HG02852 (cell line): Measurements from ENCODE around the gene SOX9.
"Not testable (repeated sequence)": the region's sequence is repeated elsewhere in the genome, so short reads cannot be mapped to it uniquely, and the experiment has no call there.

Experiments used
- ATAC-seq: cut with Tn5 transposase; IDR thresholded peaks from one replicate; pipeline ENCODE4 v1.9.1; 2021; ENCODE audit warnings: mild to moderate bottlenecking, moderate library complexity; ENCODE audit not compliant: unreplicated experiment

Gene SOX9

GRCh38 chr17:72125226-72125651 lies 4.4 kb downstream of the SOX9 start:
- no peak for ATAC-seq

- ATAC-seq: no peak
Observed at GRCh38 chr17:72125742-72126141, 4.9 kb downstream of the SOX9 start.

- ATAC-seq: no peak
Observed at GRCh38 chr17:72126575-72127486, 6.0 kb downstream of the SOX9 start.

- ATAC-seq: no peak
Observed at GRCh38 chr17:72128039-72128438, 7.2 kb downstream of the SOX9 start.

- ATAC-seq: no peak
Observed at GRCh38 chr17:72134608-72135394, 14.0 kb downstream of the SOX9 start.

- no peak for ATAC-seq
Observed at GRCh38 chr17:72135546-72136325, 14.9 kb downstream of the SOX9 start.

- no peak for ATAC-seq
Observed at GRCh38 chr17:72136692-72137091, 15.9 kb downstream of the SOX9 start.

- ATAC-seq: no peak
Observed at GRCh38 chr17:72137161-72137560, 16.3 kb downstream of the SOX9 start.

- no peak for ATAC-seq
Observed at GRCh38 chr17:72139212-72139611, 18.4 kb downstream of the SOX9 start.

GRCh38 chr17:72141336-72141735 lies 20.5 kb downstream of the SOX9 start:
- no peak for ATAC-seq

GRCh38 chr17:72142097-72142496 lies 21.3 kb downstream of the SOX9 start:
- ATAC-seq: not testable (repeated sequence)

- no peak for ATAC-seq
Observed at GRCh38 chr17:72142614-72143013, 21.8 kb downstream of the SOX9 start.

- ATAC-seq: no peak
Observed at GRCh38 chr17:72143245-72143644, 22.4 kb downstream of the SOX9 start.

GRCh38 chr17:72144101-72144500 lies 23.3 kb downstream of the SOX9 start:
- ATAC-seq: no peak

- ATAC-seq: no peak
Observed at GRCh38 chr17:72145562-72145961, 24.7 kb downstream of the SOX9 start.

- ATAC-seq: no peak
Observed at GRCh38 chr17:72145962-72146361, 25.1 kb downstream of the SOX9 start.

- ATAC-seq: no peak
Observed at GRCh38 chr17:72146371-72146770, 25.6 kb downstream of the SOX9 start.

- ATAC-seq: no peak
Observed at GRCh38 chr17:72150632-72151460, 30.0 kb downstream of the SOX9 start.

- ATAC-seq: no peak
Observed at GRCh38 chr17:72151565-72152386, 31.0 kb downstream of the SOX9 start.
